NCI-H146 treated with DMSO at 0.1 percent for 48 hours (cell line): Measurements from ENCODE around the gene GALNT1.
"Not testable (repeated sequence)": the region's sequence is repeated elsewhere in the genome, so short reads cannot be mapped to it uniquely, and the experiment has no call there.

Experiments used
- DNase-seq: peaks from one replicate; lab custom pipeline; 2025; ENCODE audit not compliant: unreplicated experiment; lab: John Stamatoyannopoulos, UW

Gene GALNT1

GRCh38 chr18:35581546-35581897 is at the start of gene GALNT1:
TSS of gene GALNT1 (plus strand) at chr18:35581740. CDS start at chr18:35654663, 72,923 bp downstream.
- no peak for DNase-seq

- no peak for DNase-seq
These were observed 47.6 kb upstream of the GALNT1 start for GRCh38 chr18:35533916-35534405.

DNA sequence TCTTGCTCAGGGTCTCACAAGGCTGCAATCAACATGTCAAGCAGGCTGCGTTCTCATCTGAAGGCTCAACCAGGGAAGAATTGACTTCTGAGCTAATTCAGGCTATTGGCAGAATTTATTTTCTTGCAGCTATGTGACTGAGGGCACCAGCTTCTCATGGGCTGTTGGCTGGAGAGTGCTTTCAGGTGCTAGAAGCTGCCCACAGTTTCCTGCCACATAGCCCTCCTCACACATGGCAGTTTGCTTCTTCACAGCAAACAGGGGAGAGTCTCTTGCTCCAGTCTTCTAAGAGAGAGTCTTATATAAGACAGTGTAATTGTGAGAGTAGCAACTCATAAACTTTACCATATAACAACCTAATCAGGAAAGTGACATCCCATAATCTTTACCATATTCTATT is 46.2 kb upstream of the GALNT1 start:
- no peak for DNase-seq

DNA sequence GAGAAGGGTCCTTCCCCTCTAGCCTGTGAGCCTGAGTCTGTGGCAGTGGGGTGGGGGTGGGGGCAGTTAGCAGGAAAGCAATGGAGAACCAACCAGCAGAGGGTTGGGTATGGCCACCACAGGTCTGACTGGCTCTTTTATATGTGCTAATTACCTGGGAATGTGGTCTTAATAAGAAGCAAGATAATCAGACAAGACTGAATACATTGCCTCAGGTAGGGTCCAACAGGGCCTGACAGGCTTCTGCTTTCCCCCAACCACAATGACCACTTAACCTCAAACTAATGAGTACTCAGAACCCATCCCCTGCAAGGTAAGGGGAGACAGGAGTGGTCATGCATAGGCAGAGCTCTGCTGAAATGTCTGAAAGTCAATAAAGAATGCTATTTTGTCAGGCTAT is 39.2 kb upstream of the GALNT1 start:
- no peak for DNase-seq

DNA sequence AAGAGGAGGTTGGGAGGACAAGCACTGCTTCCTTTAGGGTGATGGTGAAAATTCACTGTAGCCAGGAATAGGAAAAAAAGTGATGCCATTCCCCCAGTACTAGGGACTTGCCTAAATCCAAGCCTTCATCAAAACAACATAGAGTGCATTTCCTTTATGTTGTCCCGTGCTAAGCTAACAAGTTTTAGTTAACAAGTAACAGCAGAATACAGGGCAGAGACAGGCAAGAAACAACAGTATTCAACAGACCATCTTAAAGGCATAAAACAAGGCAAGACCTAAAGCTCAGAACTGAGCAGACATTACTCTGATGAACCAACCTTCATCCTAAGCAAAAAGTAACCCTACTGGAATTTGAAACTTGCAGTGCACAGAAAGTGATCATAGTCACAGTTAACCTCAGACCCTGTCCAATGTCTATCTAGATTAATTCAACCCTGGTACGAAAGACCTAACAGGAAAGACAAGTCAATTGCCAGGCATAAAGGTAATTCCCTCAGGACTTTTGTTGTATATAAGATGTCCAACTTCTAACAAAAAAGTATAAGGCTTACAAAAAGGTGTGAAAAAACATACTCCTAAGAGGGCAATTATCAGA is 34.4 kb upstream of the GALNT1 start:
- no peak for DNase-seq

GRCh38 chr18:35549564-35549963 is 32.0 kb upstream of the GALNT1 start:
- no peak for DNase-seq

- no peak for DNase-seq
These were observed 28.2 kb upstream of the GALNT1 start for GRCh38 chr18:35553300-35553699.

DNA sequence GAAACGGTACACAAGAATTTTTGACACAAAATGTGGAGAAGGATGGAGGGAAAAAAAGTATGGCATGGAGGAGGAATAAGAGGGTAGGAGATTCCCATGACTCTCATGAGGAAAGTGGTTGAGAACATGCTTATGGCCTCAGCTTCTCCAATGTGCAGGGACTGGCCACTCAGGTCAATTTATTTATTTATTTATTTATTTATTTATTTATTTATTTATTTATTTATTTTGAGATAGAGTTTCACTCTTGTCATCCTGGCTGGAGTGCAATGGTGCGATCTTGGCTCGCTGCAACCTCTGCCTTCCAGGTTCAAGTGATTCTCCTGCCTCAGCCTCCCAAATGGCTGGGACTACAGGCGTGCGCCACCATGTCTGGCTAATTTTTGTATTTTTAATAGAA is 26.0 kb upstream of the GALNT1 start:
- DNase-seq: not testable (repeated sequence)

DNA sequence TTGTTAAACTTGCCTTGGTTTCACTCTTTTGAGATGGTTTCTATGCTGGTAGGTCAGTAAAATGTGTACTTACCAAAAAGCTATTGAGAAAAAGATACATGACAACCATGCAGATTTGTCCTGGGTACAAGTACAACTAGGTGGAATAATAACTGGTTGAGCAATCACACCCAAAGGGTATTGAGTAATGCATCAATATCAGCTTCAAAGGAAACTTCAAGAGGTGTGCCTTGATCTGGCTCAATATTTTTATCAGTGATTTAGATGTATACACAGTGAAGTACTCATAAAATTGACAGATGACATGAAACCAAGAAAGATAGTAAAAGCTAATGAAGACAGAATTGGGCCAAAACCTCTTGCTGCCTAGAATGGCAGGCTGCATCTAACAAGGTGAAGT is 21.7 kb upstream of the GALNT1 start:
- no peak for DNase-seq

DNA sequence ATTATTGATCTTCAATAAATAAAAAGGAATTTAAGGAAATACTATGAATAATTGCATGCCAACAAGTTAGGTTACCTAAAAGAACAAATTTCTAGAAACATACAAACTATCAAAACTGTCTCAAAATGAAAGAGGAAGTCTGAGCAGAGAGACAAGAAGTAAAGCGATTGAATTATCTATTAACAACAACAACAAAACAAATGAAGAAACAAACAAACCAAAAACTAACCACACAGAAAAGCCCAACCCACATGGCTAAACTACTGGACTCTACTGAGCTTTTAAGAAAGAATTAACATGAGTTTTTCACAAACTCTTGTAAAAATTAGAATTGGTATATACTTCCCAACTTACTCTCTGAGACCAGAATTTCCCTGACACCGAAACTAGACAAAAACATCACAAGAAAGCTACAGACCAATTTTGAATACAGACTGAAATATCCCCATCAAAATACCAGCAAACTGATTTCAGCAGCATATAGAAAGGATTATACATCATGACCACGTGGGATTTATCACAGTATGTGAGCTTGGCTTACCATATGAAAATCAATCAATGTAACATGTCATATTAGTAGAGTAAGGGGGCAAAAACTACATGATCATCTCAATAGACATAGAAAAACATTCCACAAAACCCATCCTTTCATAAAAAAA is 16.6 kb upstream of the GALNT1 start:
- no peak for DNase-seq

- DNase-seq: no peak
These were observed 15.5 kb upstream of the GALNT1 start for GRCh38 chr18:35566019-35566418.

DNA sequence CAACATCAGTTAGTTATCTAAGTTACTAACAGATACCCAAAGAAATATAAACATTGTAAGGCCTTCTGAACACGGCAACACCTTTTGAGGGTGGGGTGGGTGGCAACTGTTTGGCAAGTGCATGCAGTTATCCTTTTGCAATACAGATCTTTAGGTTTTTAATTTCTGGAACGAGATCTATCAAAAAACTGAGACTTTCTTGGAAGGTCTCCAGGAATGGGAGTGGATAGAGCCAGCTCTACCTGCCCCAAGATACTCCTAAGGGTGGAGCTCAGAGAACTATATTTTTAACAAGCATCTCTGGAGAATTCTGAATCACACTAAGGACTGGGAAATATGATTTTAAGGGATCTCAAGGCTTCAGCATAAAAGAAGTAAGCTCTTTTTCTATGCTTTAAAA is 11.4 kb upstream of the GALNT1 start:
- no peak for DNase-seq

DNA sequence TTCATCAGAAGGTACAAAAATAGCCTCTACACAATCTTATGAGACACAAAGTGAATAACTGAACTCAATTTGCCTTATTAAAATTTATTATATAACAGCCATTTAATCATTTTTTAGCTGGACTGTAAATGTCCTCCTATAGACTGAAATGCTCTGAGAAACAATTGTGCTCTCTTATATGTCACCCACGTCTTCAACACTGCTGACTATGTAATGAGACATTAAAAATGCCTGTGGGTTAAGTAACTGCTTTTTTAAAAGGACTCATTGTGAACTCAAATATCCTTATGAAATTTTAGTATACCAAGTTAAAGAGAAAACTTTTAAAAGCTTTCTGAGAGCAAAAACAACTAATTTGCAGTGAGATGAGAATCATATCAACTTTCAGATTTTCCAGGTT is 10.4 kb upstream of the GALNT1 start:
- no peak for DNase-seq

DNA sequence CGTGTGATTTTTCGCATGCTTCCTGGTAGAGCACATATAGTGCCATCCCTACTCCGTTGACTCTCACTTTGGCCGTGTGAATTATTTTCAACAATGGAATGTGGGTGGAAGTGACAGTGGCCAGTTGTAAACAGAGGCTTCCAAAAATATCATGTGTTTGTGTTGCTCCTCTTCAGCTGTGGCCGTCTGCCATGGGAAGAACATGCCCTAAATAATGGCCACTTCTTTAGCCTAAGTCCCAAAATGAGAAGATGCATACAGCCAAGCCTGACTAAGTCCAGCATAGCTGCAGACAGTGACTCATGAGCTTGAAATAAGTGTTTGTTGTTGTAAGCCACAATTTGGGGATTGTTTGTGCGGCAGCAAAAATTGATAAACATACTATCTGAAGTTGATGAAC is 8.9 kb upstream of the GALNT1 start:
- no peak for DNase-seq

DNA sequence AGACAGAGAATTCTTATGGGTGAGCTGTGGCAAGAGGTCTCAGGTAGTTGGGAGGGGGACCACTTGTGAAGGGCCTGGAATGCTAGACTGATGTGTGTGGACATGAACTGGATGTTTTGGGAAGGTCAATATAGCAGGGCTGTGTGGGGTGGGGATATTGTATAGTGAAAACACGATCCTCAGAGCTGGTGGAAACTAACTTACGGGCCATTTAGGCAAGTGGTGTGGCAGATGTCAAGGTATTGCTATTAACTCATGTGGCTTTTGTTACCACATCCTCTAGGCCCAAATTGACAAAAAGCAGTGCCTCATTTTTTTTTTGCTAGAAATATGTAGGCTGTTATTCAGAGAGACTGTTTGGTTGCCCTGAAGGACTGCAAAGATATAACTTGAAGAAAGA is 8.0 kb upstream of the GALNT1 start:
- DNase-seq: no peak

DNA sequence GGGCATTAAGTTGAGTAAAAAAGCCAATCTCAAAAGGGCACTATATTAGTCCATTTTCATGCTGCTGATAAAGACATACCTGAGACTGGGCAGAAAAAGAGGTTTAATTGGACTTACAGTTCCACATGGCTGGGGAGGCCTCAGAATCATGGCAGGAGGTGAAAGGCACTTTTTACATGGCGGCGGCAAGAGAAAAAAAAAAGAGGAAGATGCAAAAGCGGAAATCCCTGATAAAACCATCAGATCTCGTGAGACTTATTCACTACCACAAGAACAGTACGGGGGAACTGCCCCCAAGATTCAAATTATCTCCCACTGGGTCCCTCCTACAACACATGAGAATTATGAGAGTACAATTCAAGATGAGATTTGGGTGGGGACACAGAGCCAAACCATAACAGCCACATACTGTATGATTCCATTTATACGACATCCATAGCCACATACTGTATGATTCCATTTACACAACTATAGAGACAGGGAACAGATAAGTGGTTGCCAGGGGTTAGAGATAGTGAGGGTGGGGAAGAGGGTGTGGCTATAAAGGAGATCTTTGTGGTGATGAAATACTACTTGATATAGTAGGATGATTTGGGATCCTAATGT is 5.2 kb upstream of the GALNT1 start:
- DNase-seq: not testable (repeated sequence)

DNA sequence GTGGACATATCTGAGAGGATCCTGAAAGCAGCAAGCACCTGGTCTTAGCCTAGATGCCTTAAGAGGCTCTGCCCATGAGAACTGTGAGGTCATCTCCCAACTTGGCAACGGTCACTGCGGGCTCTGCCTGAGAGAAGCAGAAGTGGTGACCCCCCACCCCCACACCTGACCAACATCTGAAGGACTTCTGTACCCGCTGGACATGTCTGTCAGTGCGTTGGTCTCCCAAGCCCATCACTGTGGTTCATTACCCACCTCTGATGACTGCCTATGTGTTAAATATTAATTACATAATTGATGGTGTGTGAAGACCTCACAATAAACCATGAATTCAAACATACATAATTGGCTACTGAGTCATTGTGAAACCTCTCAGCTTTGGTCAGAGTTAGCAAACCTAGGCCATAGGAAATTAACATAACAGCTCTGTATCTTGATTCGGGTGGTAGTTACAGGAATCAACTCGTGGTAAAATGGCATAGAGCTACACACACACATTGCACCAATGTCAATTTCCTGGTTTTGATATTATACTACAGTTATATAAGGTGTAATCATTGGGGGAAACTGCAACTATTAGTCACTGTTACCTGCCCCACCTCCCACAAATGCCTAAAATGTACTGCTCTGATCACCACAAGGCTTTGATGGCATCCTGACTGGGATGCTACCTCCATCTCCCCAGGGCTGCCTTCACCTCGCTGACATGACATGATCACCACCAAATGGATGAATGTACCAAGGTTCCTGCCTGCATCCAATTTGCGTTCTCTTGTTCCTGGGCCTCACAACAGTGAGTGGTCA is 4.3 kb upstream of the GALNT1 start:
- no peak for DNase-seq

DNA sequence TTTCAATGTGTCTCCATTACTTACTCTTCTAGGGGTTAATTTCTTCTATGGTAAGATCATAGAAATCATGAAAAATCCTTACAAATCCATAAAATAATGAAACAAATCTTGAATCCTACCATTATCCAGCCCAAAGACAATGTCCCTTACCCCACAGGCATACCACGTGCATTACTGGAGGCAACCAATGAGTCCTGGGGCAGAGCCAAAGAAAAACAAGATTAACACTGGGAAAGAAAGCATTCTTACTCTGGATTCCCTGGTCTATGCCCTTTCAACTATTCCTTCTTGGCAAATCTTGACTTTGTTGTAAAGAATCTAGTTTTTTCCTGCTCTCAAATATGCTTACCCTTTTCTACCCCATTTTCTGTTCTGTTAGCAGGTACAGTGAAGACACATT is 3.1 kb upstream of the GALNT1 start:
- DNase-seq: no peak

DNA sequence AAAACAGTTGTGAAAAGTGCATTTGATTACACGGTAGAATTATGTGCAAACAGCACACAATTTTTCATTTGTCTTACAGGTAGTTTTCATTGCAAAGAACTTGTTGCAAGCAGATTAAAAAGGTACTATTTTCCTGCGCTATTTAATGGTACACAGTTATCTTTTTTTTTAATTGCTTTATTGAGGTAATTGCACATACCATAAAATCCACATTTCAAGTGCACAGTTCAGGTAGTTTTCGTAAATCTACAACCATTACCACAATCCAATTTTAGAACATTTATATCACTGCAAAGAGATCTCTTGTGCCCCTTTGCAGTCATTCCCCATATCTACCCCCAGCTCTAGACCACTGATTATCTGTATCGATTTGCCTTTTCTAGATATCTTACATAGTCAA is 2.6 kb upstream of the GALNT1 start:
- no peak for DNase-seq

GRCh38 chr18:35580701-35581539 is 620 bp upstream of the GALNT1 start:
- peak; percentile 25 for DNase-seq
